ENCODE measurements around the gene CORO1A.
"Not testable (repeated sequence)": the region's sequence is repeated elsewhere in the genome, so short reads cannot be mapped to it uniquely, and the experiment has no call there.

Gene CORO1A

DNA sequence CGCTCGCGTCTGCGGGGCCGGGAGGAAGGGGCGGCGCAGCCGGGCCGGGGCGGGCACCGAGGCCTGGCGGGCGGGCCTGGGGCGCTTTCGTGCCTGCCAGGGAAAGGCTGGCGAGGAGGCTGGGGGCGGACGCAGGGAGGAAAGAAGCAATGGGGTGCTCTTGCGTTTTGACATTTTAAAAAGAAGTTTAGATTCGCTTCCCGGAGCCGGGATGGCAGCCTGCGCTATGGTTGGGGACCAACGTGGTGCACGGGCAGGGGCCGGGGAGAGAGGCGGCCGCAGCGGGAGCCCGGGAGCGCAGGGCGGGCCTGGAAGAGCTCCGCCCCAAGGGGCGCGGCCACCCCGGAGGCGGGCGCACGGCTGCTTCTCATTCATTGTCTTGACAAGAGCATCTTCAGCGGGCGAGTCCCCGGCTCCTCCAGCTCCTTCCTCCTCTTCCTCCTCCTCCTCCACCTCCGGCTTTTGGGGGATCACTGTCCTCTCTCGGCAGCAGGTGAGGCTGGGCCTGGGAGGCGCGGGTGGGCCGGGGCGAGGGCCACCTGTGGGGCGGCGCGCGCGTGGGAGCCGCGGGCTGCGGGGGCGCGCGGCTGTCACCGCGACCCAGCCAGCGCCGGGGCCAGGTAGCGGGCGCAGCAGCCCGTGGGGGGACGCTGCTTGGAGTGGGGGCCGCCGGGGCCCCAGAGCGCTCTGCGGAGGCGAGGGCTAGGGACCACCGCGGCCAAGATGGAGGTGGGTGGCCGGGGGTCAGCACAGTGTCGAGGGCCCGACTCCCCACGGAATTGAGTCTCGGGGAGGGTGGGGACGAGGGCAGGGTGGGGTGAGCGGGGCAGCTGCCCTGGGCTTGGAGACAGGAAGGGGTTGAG, at the start of gene CORO1A:
CORO1A (plus strand) TSS at position 370 of the 863 bp plus-strand sequence. CDS start 1,608 bp downstream, outside the sequence.
- peak; percentile 89 for DNase-seq

DNA sequence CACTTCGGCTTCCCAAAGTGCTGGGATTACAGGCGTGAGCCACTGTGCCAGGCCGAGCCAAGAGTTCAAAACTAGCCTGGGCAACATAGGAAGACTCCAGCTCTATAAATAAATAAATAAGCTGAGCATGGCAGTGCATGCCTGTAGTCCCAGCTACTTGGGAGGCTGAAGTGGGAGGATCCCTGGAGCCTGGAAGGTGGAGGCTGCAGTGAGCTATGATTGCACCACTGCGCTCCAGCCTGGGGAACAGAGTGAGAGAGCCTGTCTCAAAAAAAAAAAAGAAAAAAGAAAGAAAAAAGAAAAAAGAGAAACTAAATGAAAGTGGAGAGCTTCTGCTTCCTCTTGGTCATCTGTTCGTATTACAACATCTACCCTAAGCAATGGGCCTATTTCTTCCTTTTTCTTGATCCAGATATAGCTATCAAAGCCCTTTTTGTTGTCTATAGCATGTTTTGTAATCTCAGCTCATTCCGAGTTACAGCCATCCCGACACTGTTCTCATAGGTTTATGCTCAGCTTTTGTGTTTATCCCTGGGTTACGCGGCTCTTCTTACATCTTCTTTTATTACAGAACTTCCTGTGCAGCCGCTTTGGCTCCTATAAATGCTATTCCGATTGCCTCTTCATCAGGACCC, 46.3 kb upstream of the CORO1A start:
- peak; percentile 24 for DNase-seq

DNA sequence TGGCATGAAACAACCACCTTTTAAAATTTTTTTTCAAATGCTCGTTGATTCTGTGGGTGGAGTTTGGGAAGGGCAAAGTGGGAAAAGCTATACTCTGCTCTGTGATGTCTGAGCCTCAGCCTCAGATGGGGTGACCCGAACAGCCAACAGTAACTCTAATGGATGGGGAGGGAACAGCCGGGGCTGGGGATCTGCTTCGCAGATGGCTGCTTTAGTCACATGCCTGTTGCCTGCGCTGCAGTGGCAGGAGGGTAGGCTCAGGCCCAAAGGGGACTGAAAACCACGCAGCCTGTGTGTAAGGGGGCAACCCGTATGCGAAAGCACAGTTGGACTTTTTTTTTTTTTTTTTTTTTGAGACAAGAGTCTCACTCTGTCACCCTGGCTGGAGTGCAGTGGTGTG, 45.5 kb upstream of the CORO1A start:
- no peak for DNase-seq

DNA sequence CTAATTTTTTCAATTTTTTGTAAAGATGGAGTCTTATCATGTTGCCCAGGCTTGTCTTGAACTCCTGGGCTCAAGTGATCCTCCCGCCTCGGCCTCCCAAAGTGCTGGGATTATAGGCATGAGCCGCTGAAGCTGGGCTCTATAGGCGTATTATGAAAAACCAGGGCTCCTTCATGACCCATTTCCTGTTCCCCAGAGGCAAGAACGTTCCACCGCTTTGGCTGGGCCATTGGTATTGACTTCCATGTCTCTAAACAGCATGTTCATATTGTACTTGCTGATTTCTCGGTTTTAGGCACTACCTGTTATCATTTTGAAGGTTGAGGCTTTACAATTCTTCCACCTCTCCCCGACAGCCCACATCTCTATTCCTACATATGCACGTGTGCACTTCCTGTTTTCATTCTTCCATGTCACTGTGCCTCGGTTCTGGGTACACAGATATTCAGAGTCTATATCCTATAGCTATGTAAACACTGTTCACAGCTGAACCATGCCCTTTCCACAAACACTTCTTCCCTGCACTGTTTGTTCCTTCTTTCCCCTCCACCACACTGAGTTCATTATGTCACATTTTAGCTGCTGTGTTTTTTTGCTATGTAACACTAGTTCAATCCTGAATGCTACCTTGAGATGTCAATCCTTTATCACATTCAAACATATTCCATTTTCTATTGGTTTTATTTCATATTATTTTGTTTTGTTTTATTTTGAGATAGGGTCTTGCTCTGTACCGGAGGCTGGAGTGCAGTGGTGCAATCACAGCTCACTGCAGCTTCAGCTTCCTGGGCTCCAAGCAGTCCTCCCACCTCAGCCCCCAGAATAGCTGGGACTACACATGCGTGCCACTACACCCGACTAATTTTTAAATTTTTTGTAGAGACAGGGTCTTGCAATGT, 43.6 kb upstream of the CORO1A start:
- DNase-seq = peak; percentile 59

DNA sequence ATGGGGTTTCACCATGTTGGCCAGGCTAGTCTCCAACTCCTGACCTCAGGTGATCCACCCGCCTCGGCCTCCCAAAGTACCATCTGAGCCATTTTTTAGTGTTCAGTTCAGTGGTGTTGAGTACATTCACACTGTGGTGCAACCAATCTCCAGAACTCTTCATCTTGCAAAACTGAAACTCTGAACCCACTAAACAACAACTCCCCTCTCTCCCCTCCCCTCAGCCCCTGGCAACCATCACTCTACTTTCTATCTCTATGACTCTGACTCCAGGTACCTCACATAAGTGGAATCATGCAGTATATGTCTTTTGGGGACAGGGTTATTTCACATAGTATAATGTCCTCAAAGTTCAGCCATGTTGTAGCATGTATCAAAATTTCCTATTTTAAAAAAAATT, 41.7 kb upstream of the CORO1A start:
- DNase-seq = no peak

DNA sequence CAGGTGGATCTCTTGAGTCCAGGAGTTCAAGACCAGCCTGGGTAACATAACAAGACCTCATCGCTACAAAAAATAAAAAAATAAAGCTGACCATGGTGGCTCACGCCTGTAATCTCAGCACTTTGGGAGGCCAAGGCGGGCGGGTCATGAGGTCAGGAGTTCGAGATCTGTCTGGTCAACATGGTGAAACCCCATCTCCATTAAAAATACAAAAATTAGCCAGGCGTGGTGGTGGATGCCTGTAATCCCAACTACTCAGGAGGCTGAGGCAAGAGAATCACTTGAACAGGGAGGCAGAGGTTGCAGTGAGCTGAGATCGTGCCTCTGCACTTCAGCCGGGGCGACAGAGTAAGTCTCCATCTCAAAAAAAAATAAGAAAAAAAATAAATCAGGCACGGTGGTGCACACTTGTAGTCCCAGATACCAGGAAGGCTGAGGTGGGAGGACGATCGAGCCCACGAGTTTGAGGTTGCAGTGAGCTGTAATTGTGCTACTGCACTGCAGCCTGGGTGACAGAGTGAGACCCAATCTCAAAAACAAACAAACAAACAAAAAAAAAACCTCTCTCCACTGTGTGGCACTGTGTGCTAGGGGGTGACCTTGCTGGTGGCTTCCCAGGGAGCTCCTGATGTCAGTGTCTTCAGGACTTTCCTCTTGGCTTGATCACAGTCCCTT, 40.6 kb upstream of the CORO1A start:
- peak; percentile 77 for DNase-seq

DNA sequence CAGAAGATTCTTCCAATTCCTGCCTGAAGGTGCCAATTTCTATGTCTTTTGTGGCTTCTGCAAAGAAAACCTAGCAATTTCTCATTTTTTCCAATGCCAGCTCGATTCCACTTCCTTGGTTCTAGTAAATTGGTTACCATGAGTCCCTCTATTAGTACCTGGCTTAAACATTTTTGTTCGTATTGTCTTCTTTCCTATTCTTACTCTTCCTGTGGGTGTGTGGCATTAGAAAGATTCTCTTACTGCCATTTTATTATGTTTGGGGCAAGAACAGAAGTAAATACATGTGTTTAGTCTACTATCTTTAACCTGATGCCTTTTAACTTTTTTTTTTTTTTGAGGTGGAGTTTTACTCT, 40.1 kb upstream of the CORO1A start:
- DNase-seq = no peak

DNA sequence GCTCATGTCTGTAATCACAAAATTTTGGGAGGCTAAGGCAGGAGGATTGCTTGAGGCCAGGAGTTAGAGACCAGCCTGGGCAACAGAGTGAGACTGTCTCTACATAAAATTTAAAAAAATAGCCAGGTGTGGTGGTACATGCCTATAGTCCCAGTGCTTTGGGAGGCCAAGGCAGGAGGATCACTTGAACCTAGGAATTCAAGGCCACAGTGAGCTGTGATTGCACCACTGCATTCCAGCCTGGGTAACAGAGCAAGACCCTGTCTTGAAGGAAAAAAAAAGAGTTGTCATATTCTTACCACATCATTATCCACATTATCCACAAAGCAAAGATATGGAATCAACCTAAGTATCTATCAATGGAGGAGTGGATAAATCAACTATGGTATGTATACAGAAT, 39.4 kb upstream of the CORO1A start:
- DNase-seq = no peak

DNA sequence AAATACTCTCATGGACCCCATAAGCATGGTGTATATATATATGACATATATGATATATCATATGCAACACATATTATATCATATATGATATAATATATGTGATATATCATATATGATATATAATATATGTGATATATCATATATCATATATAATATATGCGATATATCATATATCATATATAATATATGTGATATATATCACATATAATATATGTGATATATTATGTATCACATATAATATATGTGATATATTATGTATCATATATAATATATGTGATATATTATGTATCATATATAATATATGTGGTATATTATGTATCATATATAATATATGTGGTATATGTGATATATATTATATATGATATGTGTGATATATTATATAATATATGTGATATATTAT, 38.5 kb upstream of the CORO1A start:
- no peak for DNase-seq

DNA sequence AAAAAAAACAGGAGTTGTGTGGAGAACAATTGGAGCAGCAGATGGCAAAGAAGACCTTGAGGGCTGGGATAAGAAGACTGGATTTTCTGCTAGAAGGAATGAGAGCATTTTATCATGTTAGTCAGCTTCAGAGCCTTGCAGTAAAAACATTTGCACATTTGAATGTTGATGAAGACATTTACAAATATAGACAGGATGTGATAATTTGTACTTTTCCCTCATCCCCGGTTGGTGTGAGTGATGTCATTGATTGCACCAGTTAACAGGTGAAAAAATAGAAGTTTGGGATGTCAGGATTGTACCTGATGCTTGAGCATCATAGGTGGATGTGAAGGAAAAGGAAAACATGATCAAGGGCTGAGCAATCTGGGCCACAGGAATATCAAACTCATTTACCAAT, 37.7 kb upstream of the CORO1A start:
- no peak for DNase-seq

DNA sequence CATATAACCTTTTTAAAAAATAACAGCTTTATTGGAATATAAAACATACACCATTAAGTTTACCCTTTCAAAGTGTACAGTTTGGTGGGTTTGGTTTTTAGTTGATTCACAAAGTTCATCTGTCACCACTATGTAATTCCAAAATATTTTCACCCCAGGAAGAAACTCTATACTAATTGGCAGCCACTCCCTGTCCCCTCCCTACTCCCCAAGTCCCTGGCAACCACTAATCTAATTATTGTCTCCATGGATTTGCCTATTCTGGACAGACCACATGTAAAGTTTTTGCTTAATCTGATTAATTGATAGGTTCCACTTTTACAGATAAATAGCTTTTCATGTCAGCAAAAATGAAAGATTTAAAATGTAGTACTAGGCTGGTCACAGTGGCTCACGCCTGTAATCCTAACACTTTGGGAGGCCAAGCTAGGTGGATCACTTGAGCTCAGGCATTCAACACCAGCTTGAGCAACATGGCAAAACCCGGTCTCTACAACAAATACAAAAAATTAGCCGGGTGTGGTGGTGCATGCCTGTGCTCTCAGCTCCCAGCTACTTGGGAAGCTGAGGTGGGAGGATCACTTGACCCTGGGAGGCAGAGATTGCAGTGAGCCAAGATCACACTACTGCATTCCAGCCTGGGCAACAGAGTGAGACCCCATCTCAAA, 35.4 kb upstream of the CORO1A start:
- DNase-seq = no peak

DNA sequence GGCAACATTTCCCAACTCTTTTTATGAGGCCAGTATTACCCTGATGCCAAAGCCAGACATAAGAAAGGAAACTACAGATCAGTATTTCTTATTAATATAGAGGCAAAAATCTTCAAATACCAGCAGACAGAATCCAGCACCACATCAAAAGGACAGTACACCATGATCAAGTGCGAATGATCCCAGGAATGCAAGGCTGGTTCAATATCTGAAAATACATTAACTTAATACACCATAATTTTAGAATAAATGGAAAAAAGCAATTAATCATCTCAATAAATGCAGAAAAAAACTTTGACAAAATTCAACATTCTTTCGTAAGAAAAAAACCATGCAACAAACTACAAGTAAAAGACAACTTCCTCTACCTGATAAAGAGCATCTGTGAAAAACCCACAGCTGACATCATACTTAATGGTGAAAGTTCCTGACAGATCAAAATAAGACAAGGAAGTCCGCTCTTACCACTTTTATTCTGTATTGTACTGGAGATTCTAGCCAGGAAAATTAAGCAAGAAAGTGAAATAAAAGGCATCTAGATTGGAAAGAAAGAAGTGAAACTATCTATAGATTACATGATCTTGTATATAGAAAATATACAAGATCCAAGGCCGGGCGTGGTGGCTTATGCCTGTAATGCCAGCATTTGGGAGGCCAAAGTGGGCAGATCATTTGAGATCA, 34.0 kb upstream of the CORO1A start:
- DNase-seq = no peak

DNA sequence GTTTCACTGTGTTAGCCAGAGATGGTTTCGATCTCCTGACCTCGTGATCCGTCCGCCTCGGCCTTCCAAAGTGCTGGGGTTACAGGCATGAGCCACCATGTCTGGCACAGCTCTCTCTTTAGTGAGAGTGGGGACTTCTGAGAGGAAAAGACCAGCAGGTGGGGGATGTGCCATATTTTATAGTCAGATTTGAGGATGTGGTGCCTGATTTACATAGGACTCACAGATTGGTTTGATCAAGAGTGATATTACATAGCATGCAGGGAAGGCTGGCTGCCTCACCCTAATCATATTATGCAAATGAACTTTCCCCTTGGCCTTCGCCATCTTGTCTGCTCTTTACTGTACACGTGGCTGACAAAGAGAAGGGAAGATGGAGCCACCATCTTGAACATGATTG, 32.3 kb upstream of the CORO1A start:
- no peak for DNase-seq

DNA sequence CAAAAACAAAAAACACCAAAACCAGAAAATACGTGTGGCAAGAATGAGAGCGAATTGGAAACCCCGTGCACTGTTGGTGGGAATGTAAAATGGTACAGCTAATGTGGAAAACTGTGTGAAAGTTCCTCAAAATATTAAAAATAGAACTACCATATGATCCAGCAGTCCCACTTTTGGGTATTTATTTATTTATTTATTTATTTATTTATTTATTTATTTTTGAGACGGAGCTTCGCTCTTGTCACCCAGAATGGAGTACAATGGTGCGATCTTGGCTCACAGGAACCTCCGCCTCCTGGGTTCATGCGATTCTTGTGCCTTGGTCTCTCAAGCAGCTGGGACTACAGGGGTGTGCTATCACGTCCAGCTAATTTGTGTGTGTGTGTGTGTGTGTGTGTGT, 30.9 kb upstream of the CORO1A start:
- no peak for DNase-seq

DNA sequence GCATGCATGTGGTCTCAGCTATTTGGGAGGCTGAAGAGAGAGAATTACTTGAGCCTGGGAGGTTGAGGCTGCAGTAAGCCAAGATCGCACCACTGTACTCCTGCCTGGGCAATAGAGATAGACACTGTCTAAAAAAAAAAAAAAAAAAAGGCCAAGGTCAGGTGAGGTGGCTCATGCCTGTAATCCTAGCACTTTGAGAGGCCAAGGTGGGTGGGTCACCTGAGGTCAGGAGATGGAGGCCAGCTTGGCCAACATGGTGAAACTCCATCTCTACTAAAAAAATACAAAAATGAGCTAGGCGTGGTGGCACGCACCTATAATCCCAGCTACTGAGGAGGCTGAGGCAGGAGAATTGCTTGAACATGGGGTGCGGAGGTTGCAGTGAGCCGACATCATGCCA, 28.2 kb upstream of the CORO1A start:
- no peak for DNase-seq

DNA sequence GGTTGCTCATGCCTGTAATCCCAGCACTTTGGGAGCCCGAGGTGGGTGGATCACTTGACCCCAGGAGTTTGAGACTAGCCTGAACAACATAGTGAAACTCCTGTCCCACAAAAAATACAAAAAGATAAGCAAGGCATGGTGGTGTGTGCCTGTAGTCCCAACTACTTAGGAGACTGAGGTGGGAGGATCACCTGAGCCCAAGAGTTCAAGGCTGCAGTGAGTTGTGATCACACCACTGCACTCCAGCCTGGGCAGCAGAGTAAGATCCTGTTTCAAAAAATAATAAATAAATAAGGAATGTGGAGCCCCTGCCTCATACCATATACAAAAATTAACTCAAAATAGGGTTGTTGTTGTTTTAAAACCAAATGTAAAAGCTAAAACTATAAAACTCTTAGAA, 26.2 kb upstream of the CORO1A start:
- no peak for DNase-seq

DNA sequence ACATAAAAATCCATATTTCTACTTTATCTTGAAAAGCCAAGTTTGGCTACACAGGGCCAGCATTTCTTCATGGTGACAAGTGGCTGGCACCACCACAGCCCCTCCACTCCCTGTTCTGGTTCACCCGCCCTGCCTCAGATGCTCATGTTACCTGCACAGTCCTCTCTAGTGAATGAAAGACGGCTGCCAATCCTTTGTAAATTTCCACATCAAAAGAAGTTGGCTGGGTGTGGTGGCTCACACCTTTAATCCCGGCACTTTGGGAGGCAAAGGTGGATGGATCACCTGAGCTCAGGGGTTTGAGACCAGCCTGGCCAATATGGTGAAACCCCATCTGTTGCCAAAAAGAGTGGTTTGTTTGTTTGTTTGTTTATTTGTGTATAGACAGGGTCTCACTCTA, 19.9 kb upstream of the CORO1A start:
- no peak for DNase-seq

DNA sequence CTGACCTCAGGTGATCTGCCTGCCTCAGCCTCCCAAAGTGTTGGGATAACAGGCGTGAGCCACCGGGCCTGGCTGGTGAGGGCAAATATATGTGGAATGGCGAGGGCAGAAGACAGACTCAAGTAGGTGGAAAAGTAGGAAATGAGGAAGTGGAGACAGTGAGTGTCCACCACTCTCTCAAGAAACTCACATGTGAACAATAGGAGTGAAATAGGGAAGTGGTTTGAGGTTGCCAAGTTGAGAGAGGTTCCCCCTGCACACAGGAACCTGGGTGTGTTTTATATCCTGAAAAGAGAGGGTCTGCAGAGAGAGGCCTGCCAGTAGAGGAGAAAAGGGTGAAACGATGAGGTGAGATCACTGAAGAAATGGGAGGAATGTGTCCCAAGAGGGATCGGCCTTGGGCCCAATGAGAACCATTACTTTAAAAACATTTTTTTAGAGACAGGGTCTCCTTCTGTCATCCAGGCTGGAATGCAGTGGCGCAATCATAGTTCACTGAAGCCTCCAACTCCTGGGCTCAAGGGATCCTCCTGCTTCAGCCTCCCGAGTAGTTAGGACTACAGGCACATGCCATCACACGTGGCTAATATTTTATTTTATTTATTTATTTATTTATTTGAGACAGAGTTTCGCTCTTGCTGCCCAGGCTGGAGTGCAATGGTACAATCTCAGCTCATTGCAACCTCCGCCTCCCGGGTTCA, 17.1 kb upstream of the CORO1A start:
- DNase-seq = peak; percentile 94

DNA sequence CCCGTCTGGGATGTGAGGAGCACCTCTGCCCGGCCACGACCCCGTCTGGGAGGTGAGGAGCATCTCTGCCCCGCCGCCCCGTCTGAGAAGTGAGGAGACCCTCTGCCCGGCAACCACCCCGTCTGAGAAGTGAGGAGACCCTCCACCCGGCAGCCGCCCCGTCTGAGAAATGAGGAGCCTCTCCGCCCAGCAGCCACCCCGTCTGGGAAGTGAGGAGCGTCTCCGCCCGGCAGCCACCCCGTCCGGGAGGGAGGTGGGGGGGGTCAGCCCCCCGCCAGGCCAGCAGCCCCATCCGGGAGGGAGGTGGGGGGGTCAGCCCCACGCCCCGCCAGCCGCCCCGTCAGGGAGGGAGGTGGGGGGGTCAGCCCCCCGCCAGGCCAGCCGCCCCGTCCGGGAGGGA, 14.7 kb upstream of the CORO1A start:
- DNase-seq = not testable (repeated sequence)

DNA sequence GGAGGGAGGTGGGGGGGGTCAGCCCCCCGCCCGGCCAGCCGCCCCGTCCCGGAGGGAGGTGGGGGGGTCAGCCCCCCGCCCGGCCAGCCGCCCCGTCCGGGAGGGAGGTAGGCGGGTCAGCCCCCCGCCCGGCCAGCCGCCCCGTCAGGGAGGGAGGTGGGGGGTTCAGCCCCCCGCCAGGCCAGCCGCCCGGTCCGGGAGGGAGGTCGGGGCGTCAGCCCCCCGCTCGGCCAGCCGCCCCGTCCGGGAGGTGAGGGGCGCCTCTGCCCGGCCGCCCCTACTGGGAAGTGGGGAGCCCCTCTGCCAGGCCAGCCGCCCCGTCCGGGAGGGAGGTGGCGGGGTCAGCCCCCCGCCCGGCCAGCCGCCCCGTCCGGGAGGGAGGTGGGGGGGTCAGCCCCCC, 14.0 kb upstream of the CORO1A start:
- DNase-seq = not testable (repeated sequence)

DNA sequence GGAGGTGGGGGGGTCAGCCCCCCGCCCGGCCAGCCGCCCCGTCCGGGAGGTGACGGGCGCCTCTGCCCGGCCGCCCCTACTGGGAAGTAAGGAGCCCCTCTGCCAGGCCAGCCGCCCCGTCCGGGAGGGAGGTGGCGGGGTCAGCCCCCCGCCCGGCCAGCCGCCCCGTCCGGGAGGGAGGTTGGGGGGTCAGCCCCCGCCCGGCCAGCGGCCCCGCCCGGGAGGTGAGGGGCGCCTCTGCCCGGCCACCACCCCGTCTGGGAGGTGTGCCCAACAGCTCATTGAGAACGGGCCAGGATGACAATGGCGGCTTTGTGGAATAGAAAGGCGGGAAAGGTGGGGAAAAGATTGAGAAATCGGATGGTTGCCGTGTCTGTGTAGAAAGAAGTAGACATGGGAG, 13.3 kb upstream of the CORO1A start:
- not testable (repeated sequence) for DNase-seq
